OCI-LY1 (cell line): ENCODE data around the gene DDX24.
A peak's percentile ranks its signal among the peaks of the same experiment; 100 is the strongest.

Experiments
- H2AFZ ChIP-seq: fragments of 200-600 bp; sonication (generic), shearing (Covaris generic); 2 replicates; pipeline ENCODE4 v1.6.0; 2014; ENCODE audit warnings: antibody characterized with exemption, mild to moderate bottlenecking, low read length
- H3F3A ChIP-seq: fragments of 200-600 bp; sonication (generic), shearing (Covaris generic); 2 replicates; pipeline ENCODE4 v1.6.0; 2014; ENCODE audit warnings: mild to moderate bottlenecking, antibody characterized with exemption, low read length, moderate library complexity; ENCODE audit not compliant: insufficient read depth
- H3K27ac ChIP-seq: fragments of 200-600 bp; sonication (generic); 2 replicates; pipeline ENCODE4 v1.5.1; 2014; ENCODE audit warnings: low read length, mixed run types, mild to moderate bottlenecking, low read depth; ENCODE audit not compliant: poor library complexity, severe bottlenecking
- H3K27me3 ChIP-seq: fragments of 200-600 bp; sonication (generic); 2 replicates; pipeline ENCODE4 v1.6.0; 2014; ENCODE audit warnings: antibody characterized with exemption, mild to moderate bottlenecking, low read length, moderate library complexity; ENCODE audit not compliant: insufficient read depth
- H3K36me3 ChIP-seq: fragments of 200-600 bp; sonication (generic); 2 replicates; pipeline ENCODE4 v1.6.1; 2014; ENCODE audit warnings: mild to moderate bottlenecking, antibody characterized with exemption, low read length, moderate library complexity, mixed read lengths; ENCODE audit not compliant: insufficient read depth
- H3K4me1 ChIP-seq: fragments of 200-600 bp; sonication (generic); 2 replicates; pipeline ENCODE4 v1.5.1; 2014; ENCODE audit warnings: mild to moderate bottlenecking, low read length, moderate library complexity; ENCODE audit not compliant: insufficient read depth, severe bottlenecking
- H3K4me2 ChIP-seq: fragments of 200-600 bp; sonication (generic), shearing (Covaris generic); 2 replicates; pipeline ENCODE4 v1.6.1; 2014; ENCODE audit warnings: low read length
- H3K4me3 ChIP-seq: fragments of 200-600 bp; sonication (generic); 2 replicates; pipeline ENCODE4 v1.5.1; 2014; ENCODE audit warnings: low read length, low read depth, mild to moderate bottlenecking, mixed read lengths; ENCODE audit not compliant: poor library complexity, severe bottlenecking
- H3K79me2 ChIP-seq: fragments of 200-600 bp; shearing (Covaris generic); 2 replicates; pipeline ENCODE4 v1.6.1; 2016; ENCODE audit warnings: mixed run types, low read length, mixed read lengths; ENCODE audit not compliant: insufficient read depth
- H3K9ac ChIP-seq: fragments of 200-600 bp; sonication (generic), shearing (Covaris generic); 2 replicates; pipeline ENCODE4 v1.6.1; 2014; ENCODE audit warnings: mild to moderate bottlenecking, low read length, mixed read lengths
- H3K9me2 ChIP-seq: fragments of 200-600 bp; sonication (generic), shearing (Covaris generic); 2 replicates; pipeline ENCODE4 v1.6.1; 2014; ENCODE audit warnings: low read depth, mild to moderate bottlenecking, low read length, mixed read lengths
- H3K9me3 ChIP-seq: fragments of 200-600 bp; shearing (Covaris generic); 2 replicates; pipeline ENCODE4 v1.6.1; 2014; ENCODE audit warnings: low read length, mixed read lengths
- H4K20me1 ChIP-seq: fragments of 200-600 bp; sonication (generic), shearing (Covaris generic); 2 replicates; pipeline ENCODE4 v1.6.0; 2016; ENCODE audit warnings: mild to moderate bottlenecking, low read length; ENCODE audit not compliant: insufficient read depth
- EZH2 ChIP-seq: fragments of 200-600 bp; sonication (generic), shearing (Covaris generic); IDR thresholded peaks from 2 replicates; pipeline ENCODE4 v1.8.0; 2017; ENCODE audit warnings: borderline replicate concordance, mixed run types, mild to moderate bottlenecking, antibody characterized with exemption, low read length, moderate library complexity, mixed read lengths
- TF ChIP-seq, protein P1 (sequence below): fragments of 200-600 bp; sonication (generic), shearing (Covaris generic); IDR thresholded peaks from 2 replicates; pipeline ENCODE4 v1.5.1; 2017; ENCODE audit warnings: mild to moderate bottlenecking, antibody characterized with exemption, low read length, moderate library complexity, mixed read lengths

The DDX24 gene

DNA sequence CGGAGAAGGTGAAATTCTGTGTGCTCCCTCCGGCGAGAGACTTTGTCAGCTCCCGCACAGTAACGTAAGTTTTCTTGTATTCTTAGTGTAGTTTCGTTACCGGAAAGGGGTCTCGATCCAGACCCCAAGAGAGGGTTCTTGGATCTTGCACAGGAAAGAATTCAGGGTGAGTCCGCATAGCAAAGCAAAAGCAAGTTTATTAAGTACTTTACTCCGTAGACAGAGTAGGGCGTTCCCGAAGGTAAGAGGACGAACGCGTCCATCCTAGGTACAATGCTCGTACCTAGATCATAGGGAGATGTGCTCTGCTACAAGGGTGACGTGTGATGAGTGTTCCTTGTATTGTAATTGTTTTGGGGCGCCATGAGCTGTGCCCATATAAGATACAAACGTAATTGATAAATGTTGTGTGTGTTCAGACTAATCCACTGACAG is 401 bp upstream of the DDX24 start:
- Histone ChIP-seq H3K9me3 (0 out of 2 replicates have a peak, but pooled peaks cover 5% of the 10 kb centered on the region), H3K4me2 (peak overlapping the region; percentile 95), H3K79me2 (peaks cover 45% of the 10 kb centered on the region), H2AFZ (peak overlapping the region; percentile 92), H3K27me3 (no peaks in the 10 kb centered on the region), H3F3A (no peaks in the 10 kb centered on the region), H3K4me3 (peak overlapping the region; percentile 98), H3K36me3 (peaks cover 39% of the 10 kb centered on the region), H3K4me1 (peaks cover 44% of the 10 kb centered on the region), H4K20me1 (no peaks in the 10 kb centered on the region), H3K9ac (peak overlapping the region; percentile 97), H3K9me2 (no peaks in the 10 kb centered on the region), H3K27ac (peak overlapping the region; percentile 51)
- TF ChIP-seq, protein P1, sequence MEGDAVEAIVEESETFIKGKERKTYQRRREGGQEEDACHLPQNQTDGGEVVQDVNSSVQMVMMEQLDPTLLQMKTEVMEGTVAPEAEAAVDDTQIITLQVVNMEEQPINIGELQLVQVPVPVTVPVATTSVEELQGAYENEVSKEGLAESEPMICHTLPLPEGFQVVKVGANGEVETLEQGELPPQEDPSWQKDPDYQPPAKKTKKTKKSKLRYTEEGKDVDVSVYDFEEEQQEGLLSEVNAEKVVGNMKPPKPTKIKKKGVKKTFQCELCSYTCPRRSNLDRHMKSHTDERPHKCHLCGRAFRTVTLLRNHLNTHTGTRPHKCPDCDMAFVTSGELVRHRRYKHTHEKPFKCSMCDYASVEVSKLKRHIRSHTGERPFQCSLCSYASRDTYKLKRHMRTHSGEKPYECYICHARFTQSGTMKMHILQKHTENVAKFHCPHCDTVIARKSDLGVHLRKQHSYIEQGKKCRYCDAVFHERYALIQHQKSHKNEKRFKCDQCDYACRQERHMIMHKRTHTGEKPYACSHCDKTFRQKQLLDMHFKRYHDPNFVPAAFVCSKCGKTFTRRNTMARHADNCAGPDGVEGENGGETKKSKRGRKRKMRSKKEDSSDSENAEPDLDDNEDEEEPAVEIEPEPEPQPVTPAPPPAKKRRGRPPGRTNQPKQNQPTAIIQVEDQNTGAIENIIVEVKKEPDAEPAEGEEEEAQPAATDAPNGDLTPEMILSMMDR = no peak
- no peak for TF ChIP-seq EZH2

DNA sequence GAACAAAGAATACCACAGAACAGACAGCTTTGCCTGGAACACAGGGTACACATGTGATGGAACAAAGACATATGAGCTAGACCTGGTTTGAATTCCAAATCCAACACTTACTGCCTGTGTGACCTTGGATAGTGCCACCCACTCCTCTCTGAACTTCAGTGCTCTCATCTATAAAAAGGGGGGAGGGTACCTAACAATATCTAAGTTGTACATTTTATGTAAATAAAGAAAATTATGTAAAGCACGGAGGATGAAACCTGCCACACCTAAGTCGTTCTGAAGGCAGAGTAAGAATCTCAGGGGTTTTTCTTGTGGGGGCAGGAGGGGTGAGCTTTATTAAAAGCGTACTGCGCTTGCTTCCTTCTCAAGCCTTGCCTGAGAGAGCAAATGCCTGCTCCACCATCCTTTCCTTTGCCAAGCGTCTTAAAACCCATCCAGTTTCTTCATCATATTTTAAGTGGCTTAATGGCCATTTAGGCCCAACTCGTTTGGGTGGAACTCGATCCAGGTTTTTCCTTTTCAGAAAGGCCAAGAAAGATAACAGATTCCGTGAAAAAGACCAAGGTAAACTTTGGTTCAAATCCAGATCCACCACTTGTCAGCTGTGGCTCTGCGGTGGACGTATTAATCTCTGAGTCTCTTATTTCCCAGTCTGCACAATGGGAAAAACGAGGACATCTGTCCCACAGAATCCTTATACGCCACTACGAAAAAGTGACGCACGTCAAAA is 946 bp downstream of the DDX24 start:
- peaks cover 12% of the 10 kb centered on the region for H3K9me3 ChIP-seq
- H3F3A ChIP-seq = no peaks in the 10 kb centered on the region
- peaks cover 44% of the 10 kb centered on the region for H3K4me1 ChIP-seq
- H3K4me2 ChIP-seq = peak overlapping the region; percentile 95
- no peaks in the 10 kb centered on the region for H4K20me1 ChIP-seq
- H3K9ac ChIP-seq = peak overlapping the region; percentile 97
- peak overlapping the region; percentile 51 for H3K27ac ChIP-seq
- no peaks in the 10 kb centered on the region for H3K9me2 ChIP-seq
- no peak for TF ChIP-seq EZH2
- TF ChIP-seq, protein P1 = no peak
- peaks cover 58% of the 10 kb centered on the region for H3K79me2 ChIP-seq
- H3K4me3 ChIP-seq = peak overlapping the region; percentile 98
- H3K36me3 ChIP-seq = peaks cover 52% of the 10 kb centered on the region
- H3K27me3 ChIP-seq = no peaks in the 10 kb centered on the region
- H2AFZ ChIP-seq = no peak overlapping the region

DNA sequence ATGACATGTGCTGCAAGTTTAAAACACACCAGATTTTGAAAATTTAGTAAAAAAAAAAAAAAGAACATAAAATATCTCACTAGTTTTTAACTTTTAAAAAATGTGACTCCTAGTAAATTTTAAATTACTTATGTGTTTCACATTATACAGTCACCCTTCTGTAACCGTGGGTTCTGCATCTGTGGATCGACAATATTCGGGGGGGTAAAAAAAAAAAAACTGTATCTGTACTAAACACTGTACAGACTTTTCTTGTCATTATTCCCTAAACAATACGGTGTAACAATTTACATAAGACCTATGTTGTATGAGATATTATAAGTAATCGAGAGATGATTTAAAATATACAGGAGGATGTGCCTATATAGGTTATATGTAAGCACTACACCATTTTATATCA is 3.2 kb downstream of the DDX24 start:
- Histone ChIP-seq H3K4me3 (peak overlapping the region; percentile 98), H3K4me2 (peak overlapping the region; percentile 95; the same call in 1 of the 2 replicates), H3K27me3 (no peaks in the 10 kb centered on the region), H4K20me1 (no peaks in the 10 kb centered on the region), H3K79me2 (peaks cover 80% of the 10 kb centered on the region), H3K9ac (no peak overlapping the region), H3F3A (peaks cover 4% of the 10 kb centered on the region; the same call in 1 of the 2 replicates), H3K4me1 (peaks cover 44% of the 10 kb centered on the region), H2AFZ (no peak overlapping the region), H3K9me3 (peaks cover 19% of the 10 kb centered on the region), H3K36me3 (peaks cover 70% of the 10 kb centered on the region), H3K27ac (no peak overlapping the region), H3K9me2 (no peaks in the 10 kb centered on the region)
- TF ChIP-seq, protein P1 = no peak
- TF ChIP-seq EZH2 = no peak
